Esophagus muscularis mucosa (tissue), 4 donors: Measurements from ENCODE around the gene KCNJ9. TPM values are rescaled to one million over a fixed set of nuclear protein-coding genes. Genes with fewer than 3 reads are reported as not detected.

Experiments used
- DNase-seq: peaks from one replicate; pipeline ENCODE4 v3.0.0-alpha.2; 2017; ENCODE audit errors: extremely low spot score
- H3K27ac ChIP-seq, 4 donors: fragments of 200-600 bp; sonication (generic); replicated peaks in 1 of 4; 1 replicate in 3 of 4; 2 replicates in 1 of 4; pipeline ENCODE4 v1.5.1; 2016 to 2019; ENCODE audit warnings: mild to moderate bottlenecking in 1 of 4
- H3K27me3 ChIP-seq, 4 donors: fragments of 200-600 bp; sonication (generic); one replicate each; pipeline versions ENCODE4 v1.5.1 to v1.6.0; 2016 to 2019
- H3K36me3 ChIP-seq, 4 donors: fragments of 200-600 bp; sonication (generic); one replicate each; pipeline ENCODE4 v1.5.1; 2016 to 2019
- H3K4me1 ChIP-seq, 4 donors: fragments of 200-600 bp; sonication (generic); one replicate each; pipeline ENCODE4 v1.5.1; 2016 to 2019
- H3K4me3 ChIP-seq, 4 donors: fragments of 200-600 bp; sonication (generic); 1 replicate in 2 of 4; 2 replicates in 2 of 4; pipeline ENCODE4 v1.5.1; 2016 to 2019; ENCODE audit warnings: mild to moderate bottlenecking in 4 of 4, moderate library complexity in 1 of 4
- H3K9me3 ChIP-seq, 4 donors: fragments of 200-600 bp; sonication (generic); 1 replicate in 3 of 4; 2 replicates in 1 of 4; pipeline ENCODE4 v1.5.1; 2016 to 2019
- CTCF ChIP-seq, 3 experiments: fragments of 200-600 bp in 2 of 3; fragments of 450-650 bp in 1 of 3; sonication (generic) in 2 of 3; IDR thresholded peaks; one replicate each; pipeline ENCODE4 v1.5.1; 2017 to 2019; ENCODE audit warnings: antibody characterized with exemption in 3 of 3, mild to moderate bottlenecking in 2 of 3, moderate library complexity in 1 of 3
- EP300 ChIP-seq: sonication (generic); formaldehyde crosslinking; IDR thresholded peaks from one replicate; pipeline ENCODE4 v1.6.1; 2017; ENCODE audit warnings: antibody characterized with exemption
- POLR2A ChIP-seq: fragments of 450-650 bp; IDR thresholded peaks from one replicate; pipeline ENCODE4 v1.6.1; 2017; ENCODE audit warnings: antibody characterized with exemption, moderate library complexity, mild to moderate bottlenecking, low read depth
- POLR2AphosphoS5 ChIP-seq, 2 donors: sonication (generic); formaldehyde crosslinking; IDR thresholded peaks; one replicate each; pipeline ENCODE4 v1.6.1; 2017; ENCODE audit warnings: antibody characterized with exemption in 2 of 2
- WGBS: methylation state at CpG from one replicate; pipeline ENCODE4 v1.1.5; 2018; 5-methylcytosine and 5-hydroxymethylcytosine counted together
- intact Hi-C: fragments of 100-400 bp; cut with DNase I; formaldehyde crosslinking; loops from one replicate; pipeline ENCODE4 v1.15.1; 2023
- total RNA-seq, 4 donors: library from RNA; depleted of rRNA; stranded (reverse); fragments of >200 nt; gene quantifications; one replicate each; pipeline versions ENCODE4 v1.1.0 to v1.2.1, GENCODE V29; 2016

Gene KCNJ9
- total RNA-seq, 4 donors from 2014 or later = not detected

- peaks cover 0 to 33% (median 8%) of the 10 kb centered on the region in 4 donors for H3K27me3 ChIP-seq
- 3% methylated on average over 44 of the region's 46 CpGs for WGBS
- peaks cover 9 to 16% (median 14%) of the 10 kb centered on the region in 4 donors for H3K4me1 ChIP-seq
- H3K4me3 ChIP-seq = peak overlapping the region; percentile 55 to 59 (median 58)
- intact Hi-C loops = no loop called here
- no peaks in the 10 kb centered on the region for H3K9me3 ChIP-seq
- DNase-seq = no peak
- TF ChIP-seq POLR2AphosphoS5 (IDR thresholded peaks at IDR 0.05) = peak in 1 of 2 donors; percentile 19
- no peak for TF ChIP-seq CTCF (IDR thresholded peaks at IDR 0.05)
- TF ChIP-seq POLR2A = no peak
- no peak for TF ChIP-seq EP300
- H3K27ac ChIP-seq = no peak overlapping the region
- no peaks in the 10 kb centered on the region for H3K36me3 ChIP-seq
Observed at GRCh38 chr1:160070243-160071163, 10.8 kb upstream of the KCNJ9 start.

GRCh38 chr1:160071289-160071688 is 10.0 kb upstream of the KCNJ9 start:
- H3K4me3 ChIP-seq = no peak overlapping the region
- H3K4me1 ChIP-seq = peaks cover 9 to 16% (median 14%) of the 10 kb centered on the region in 4 donors
- TF ChIP-seq EP300 (no peak), POLR2AphosphoS5 (IDR thresholded peaks at IDR 0.05) (no peak), CTCF (IDR thresholded peaks at IDR 0.05) (no peak), POLR2A (no peak)
- intact Hi-C loops = no loop called here
- H3K36me3 ChIP-seq = no peaks in the 10 kb centered on the region
- no peaks in the 10 kb centered on the region for H3K9me3 ChIP-seq
- no peak for DNase-seq
- WGBS = 88% methylated on average over 5 of the region's 5 CpGs
- peaks cover 0 to 33% (median 8%) of the 10 kb centered on the region in 4 donors for H3K27me3 ChIP-seq
- no peak overlapping the region for H3K27ac ChIP-seq

GRCh38 chr1:160074865-160075264 is 6.5 kb upstream of the KCNJ9 start:
- H3K4me1 ChIP-seq = peaks cover 7 to 12% (median 10%) of the 10 kb centered on the region in 4 donors
- WGBS = 75% methylated on average over 4 of the region's 4 CpGs
- TF ChIP-seq POLR2AphosphoS5 (IDR thresholded peaks at IDR 0.05) (no peak), CTCF (IDR thresholded peaks at IDR 0.05) (no peak), POLR2A (no peak), EP300 (no peak)
- intact Hi-C loops = no loop called here
- no peak for DNase-seq
- no peak overlapping the region for H3K4me3 ChIP-seq
- H3K9me3 ChIP-seq = no peaks in the 10 kb centered on the region
- H3K27me3 ChIP-seq = peaks cover 0 to 46% (median 13%) of the 10 kb centered on the region in 4 donors
- no peaks in the 10 kb centered on the region for H3K36me3 ChIP-seq
- H3K27ac ChIP-seq = no peak overlapping the region

- H3K36me3 ChIP-seq = no peaks in the 10 kb centered on the region
- intact Hi-C loops = no loop called here
- H3K4me1 ChIP-seq = peaks cover 1 to 2% (median 2%) of the 10 kb centered on the region in 4 donors
- no peak overlapping the region for H3K4me3 ChIP-seq
- peaks cover 0 to 46% (median 14%) of the 10 kb centered on the region in 4 donors for H3K27me3 ChIP-seq
- no peak for DNase-seq
- no peaks in the 10 kb centered on the region for H3K9me3 ChIP-seq
- no peak overlapping the region for H3K27ac ChIP-seq
- TF ChIP-seq POLR2A = no peak
- TF ChIP-seq POLR2AphosphoS5 (IDR thresholded peaks at IDR 0.05) = no peak
- TF ChIP-seq CTCF (IDR thresholded peaks at IDR 0.05) = no peak
- no peak for TF ChIP-seq EP300
- WGBS = 44% methylated on average over 2 of the region's 2 CpGs
Observed at GRCh38 chr1:160075836-160076235, 5.5 kb upstream of the KCNJ9 start.
